ENCODE results near the gene TMTC2.
A peak's percentile ranks its signal among the peaks of the same experiment; 100 is the strongest.

Gene TMTC2

DNA sequence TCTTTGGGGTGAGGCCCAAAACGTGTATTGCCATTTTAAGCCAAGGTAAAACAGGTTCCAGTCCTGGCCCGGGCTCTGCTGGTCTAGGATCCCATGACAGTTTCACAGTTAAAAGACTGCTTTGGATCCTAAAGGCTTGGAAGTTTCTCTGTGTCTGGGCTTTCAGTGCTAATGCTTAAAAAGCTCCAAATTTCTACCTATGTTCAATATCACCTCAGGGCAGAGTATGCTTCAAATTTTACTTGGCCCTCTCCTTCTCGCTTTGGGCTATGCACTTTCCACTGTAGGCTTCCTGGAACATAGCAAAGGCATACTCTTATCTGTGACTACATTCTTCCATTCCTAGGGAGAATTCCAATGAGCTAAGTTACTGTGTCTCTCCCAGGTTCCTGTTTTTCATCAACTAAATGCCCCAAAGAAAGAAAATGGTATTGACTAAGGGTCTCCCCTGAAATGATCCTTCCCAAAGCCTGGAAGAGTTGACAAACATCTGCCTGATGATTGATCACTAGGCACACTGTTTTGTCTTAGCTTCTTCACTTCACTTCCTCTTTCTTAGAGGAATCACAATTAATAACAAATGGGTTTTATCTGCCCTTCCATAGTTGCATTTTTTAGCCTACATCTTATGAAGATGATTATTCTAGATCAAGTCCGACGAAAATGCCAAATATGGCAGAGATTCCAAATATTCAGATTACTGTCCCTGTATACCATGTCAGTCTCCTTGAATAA, 79.4 kb downstream of the TMTC2 start:
- TF ChIP-seq FOXM1 (IDR thresholded peaks at IDR 0.05; ENCODE audit: borderline replicate concordance, low read depth) (no peak), CREB1 (IDR thresholded peaks at IDR 0.05; ENCODE audit: low read depth) (no peak)

DNA sequence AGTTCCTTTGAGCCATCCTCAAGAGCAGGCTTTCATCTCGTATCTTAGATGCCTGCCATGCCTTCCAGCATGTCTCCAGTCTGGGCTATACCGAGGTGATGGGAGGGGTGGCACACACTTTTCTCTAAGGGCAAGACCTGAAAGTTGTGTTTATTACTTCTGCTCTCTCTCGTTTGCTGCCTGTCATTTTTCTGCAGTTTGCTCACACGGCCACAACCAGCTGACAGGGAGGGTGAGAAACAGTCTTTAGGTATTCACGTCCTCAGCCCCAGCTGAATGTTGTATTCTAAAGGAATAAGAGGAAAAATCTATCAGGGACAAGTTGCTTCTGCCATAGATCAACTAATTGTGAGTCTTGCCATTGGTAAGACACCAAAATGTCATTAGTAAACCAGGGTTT, 88.0 kb downstream of the TMTC2 start:
- TF ChIP-seq EGR1 (IDR thresholded peaks at IDR 0.05) = no peak
- TF ChIP-seq TAF1 (IDR thresholded peaks at IDR 0.05; ENCODE audit: low read depth) = no peak
- no peak for TF ChIP-seq CEBPB (IDR thresholded peaks at IDR 0.05)
- TF ChIP-seq EP300 (IDR thresholded peaks at IDR 0.05; ENCODE audit: borderline replicate concordance) = no peak
- TF ChIP-seq RAD21 (IDR thresholded peaks at IDR 0.05; ENCODE audit: low read depth) = no peak
- no peak for TF ChIP-seq ZBTB7A (IDR thresholded peaks at IDR 0.05; ENCODE audit: low read depth)
- TF ChIP-seq, protein P1, sequence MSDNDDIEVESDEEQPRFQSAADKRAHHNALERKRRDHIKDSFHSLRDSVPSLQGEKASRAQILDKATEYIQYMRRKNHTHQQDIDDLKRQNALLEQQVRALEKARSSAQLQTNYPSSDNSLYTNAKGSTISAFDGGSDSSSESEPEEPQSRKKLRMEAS (IDR thresholded peaks at IDR 0.05) = no peak
- no peak for TF ChIP-seq FOXM1 (IDR thresholded peaks at IDR 0.05; ENCODE audit: borderline replicate concordance, low read depth)
- TF ChIP-seq NFIC (IDR thresholded peaks at IDR 0.05) = no peak

DNA sequence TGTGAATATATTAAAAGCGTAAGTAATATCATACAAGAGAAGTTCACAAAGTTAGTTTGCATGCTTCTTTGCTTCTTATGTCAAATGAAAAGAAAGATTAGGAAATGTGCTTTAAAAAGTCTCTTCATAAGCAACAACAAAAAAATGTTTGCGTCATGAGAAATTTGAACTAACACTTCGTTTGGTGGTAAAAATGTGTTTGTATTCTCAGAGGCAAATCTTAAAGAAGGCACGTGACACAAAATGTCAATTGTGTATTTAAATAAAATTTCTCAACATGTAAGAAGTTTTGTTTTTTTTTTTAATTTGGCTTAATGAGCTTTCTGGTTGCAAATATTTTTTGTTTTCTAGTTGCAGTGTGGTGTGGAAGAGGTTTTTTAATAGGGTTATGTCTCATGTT, 93.8 kb downstream of the TMTC2 start:
- TF ChIP-seq NFIC (IDR thresholded peaks at IDR 0.05) (no peak), TCF12 (IDR thresholded peaks at IDR 0.05; ENCODE audit: low read depth) (no peak), ZBTB7A (IDR thresholded peaks at IDR 0.05; ENCODE audit: low read depth) (no peak)
- TF ChIP-seq, protein P2, sequence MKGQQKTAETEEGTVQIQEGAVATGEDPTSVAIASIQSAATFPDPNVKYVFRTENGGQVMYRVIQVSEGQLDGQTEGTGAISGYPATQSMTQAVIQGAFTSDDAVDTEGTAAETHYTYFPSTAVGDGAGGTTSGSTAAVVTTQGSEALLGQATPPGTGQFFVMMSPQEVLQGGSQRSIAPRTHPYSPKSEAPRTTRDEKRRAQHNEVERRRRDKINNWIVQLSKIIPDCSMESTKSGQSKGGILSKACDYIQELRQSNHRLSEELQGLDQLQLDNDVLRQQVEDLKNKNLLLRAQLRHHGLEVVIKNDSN (IDR thresholded peaks at IDR 0.05) = no peak

DNA sequence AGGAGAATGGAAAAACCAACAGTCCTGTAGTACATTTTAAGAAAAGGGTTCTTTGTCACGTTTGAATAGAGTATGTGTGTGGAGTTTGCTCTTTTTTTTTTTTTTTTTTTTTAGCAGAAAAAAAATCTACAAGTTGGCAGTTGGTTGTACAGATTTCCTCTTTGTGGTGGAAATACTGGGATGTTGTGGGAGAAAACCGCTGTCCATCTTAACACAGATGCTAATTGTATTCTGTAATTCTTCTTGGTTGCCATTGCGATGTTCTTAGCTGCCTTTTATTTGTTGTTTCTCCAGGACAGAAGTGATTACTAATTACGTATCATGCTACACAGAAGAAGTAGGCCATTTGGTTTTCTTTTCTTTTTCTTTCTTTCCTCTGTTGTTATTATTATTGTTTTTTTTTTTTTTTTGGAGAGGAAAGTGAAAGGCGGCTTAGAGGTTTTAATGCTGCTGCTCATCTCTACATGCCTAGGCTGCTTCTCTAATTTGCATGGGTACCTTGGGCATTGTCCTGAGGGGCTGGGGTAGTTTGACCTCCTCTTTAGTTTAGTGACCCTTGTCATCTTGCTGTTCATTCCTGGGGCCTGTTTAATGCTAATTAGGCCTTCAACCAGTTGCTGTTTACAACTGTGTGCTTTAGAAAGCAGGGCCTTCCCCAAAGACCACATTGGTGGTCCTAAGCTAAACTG, 94.7 kb downstream of the TMTC2 start:
- TF ChIP-seq FOXM1 (IDR thresholded peaks at IDR 0.05; ENCODE audit: borderline replicate concordance, low read depth) = no peak

DNA sequence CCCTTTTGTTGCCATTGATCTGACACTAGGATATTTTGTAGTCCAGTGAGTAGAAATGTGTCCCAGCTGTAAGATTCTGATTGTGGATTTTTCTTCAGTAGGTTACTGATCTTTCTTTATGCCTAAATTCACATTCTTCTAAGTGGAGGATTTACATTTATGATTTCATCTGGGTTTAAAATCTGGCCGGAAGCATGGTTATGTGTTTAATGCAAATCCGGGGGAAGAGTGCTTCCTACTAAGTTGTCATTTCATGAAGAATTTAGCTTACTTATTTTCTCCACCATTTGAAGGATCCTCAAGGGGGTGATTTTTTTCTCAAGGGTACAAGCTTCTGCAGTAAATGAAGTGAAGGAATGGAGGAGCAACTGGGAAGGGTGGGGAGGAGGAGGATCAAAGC, 96.7 kb downstream of the TMTC2 start:
- TF ChIP-seq NFIC (IDR thresholded peaks at IDR 0.05) (no peak), ZBTB7A (IDR thresholded peaks at IDR 0.05; ENCODE audit: low read depth) (no peak), TAF1 (IDR thresholded peaks at IDR 0.05; ENCODE audit: low read depth) (no peak), RAD21 (IDR thresholded peaks at IDR 0.05; ENCODE audit: low read depth) (no peak), YY1 (IDR thresholded peaks at IDR 0.05; ENCODE audit: low read depth) (no peak), FOXM1 (IDR thresholded peaks at IDR 0.05; ENCODE audit: borderline replicate concordance, low read depth) (no peak), CEBPB (IDR thresholded peaks at IDR 0.05) (no peak), CREB1 (IDR thresholded peaks at IDR 0.05; ENCODE audit: low read depth) (no peak), TEAD4 (IDR thresholded peaks at IDR 0.05) (no peak)
- TF ChIP-seq, protein P1 (IDR thresholded peaks at IDR 0.05) = no peak
- TF ChIP-seq, protein P3, sequence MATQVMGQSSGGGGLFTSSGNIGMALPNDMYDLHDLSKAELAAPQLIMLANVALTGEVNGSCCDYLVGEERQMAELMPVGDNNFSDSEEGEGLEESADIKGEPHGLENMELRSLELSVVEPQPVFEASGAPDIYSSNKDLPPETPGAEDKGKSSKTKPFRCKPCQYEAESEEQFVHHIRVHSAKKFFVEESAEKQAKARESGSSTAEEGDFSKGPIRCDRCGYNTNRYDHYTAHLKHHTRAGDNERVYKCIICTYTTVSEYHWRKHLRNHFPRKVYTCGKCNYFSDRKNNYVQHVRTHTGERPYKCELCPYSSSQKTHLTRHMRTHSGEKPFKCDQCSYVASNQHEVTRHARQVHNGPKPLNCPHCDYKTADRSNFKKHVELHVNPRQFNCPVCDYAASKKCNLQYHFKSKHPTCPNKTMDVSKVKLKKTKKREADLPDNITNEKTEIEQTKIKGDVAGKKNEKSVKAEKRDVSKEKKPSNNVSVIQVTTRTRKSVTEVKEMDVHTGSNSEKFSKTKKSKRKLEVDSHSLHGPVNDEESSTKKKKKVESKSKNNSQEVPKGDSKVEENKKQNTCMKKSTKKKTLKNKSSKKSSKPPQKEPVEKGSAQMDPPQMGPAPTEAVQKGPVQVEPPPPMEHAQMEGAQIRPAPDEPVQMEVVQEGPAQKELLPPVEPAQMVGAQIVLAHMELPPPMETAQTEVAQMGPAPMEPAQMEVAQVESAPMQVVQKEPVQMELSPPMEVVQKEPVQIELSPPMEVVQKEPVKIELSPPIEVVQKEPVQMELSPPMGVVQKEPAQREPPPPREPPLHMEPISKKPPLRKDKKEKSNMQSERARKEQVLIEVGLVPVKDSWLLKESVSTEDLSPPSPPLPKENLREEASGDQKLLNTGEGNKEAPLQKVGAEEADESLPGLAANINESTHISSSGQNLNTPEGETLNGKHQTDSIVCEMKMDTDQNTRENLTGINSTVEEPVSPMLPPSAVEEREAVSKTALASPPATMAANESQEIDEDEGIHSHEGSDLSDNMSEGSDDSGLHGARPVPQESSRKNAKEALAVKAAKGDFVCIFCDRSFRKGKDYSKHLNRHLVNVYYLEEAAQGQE (IDR thresholded peaks at IDR 0.05; ENCODE audit: low read depth) = no peak
- TF ChIP-seq, protein P2 (IDR thresholded peaks at IDR 0.05) = no peak

DNA sequence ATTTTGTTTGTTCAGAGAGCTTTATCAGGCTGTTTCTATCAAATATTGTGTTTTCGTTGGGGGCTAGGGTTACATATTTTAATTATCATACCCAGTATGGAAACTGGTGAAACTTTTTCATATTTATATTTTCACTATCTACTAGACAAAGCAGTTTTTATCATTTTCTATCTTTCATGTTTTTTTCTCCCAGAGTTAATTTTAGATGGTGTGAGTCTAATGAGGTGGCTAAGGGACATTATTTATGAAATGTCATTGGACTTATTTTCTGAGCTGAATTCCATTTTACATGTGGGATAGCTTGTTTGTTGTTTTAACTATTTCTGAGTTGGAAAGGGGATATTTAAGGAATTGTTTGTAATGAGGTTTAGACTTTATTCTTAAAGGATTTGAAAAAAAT, 100.3 kb downstream of the TMTC2 start:
- TF ChIP-seq NFIC (IDR thresholded peaks at IDR 0.05) = no peak
- TF ChIP-seq, protein P1 (IDR thresholded peaks at IDR 0.05) = no peak
- TF ChIP-seq, protein P2 (IDR thresholded peaks at IDR 0.05) = no peak
- no peak for TF ChIP-seq EP300 (IDR thresholded peaks at IDR 0.05; ENCODE audit: borderline replicate concordance)

DNA sequence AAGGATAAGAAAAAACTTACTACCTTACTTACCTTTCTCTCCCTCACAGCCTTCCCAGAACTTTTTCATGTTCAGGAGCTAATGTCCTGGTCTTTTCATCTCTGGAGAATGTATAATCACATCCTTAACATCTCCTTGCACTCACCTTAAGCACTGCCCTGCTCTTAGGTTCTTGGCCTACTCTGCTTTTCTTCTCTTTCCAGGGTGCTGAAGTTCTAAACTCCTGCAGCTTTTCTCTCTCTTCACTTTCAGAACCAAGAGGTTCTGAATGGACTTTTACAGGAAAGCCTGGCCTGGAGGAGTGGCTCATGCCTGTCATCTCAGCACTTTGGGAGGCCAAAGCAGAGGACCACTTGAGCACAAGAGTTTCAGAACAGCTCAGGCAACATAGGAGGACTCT, 101.9 kb downstream of the TMTC2 start:
- TF ChIP-seq FOXM1 (IDR thresholded peaks at IDR 0.05; ENCODE audit: borderline replicate concordance, low read depth) = no peak
- TF ChIP-seq, protein P3 (IDR thresholded peaks at IDR 0.05; ENCODE audit: low read depth) = peak; percentile 52; the same call in 1 of the 2 replicates
